Measurements from ENCODE around the gene DENND5A.

The DENND5A gene

GRCh38 chr11:9130297-9130696 lies 134.9 kb downstream of the DENND5A start:
- TF ChIP-seq, protein P1, sequence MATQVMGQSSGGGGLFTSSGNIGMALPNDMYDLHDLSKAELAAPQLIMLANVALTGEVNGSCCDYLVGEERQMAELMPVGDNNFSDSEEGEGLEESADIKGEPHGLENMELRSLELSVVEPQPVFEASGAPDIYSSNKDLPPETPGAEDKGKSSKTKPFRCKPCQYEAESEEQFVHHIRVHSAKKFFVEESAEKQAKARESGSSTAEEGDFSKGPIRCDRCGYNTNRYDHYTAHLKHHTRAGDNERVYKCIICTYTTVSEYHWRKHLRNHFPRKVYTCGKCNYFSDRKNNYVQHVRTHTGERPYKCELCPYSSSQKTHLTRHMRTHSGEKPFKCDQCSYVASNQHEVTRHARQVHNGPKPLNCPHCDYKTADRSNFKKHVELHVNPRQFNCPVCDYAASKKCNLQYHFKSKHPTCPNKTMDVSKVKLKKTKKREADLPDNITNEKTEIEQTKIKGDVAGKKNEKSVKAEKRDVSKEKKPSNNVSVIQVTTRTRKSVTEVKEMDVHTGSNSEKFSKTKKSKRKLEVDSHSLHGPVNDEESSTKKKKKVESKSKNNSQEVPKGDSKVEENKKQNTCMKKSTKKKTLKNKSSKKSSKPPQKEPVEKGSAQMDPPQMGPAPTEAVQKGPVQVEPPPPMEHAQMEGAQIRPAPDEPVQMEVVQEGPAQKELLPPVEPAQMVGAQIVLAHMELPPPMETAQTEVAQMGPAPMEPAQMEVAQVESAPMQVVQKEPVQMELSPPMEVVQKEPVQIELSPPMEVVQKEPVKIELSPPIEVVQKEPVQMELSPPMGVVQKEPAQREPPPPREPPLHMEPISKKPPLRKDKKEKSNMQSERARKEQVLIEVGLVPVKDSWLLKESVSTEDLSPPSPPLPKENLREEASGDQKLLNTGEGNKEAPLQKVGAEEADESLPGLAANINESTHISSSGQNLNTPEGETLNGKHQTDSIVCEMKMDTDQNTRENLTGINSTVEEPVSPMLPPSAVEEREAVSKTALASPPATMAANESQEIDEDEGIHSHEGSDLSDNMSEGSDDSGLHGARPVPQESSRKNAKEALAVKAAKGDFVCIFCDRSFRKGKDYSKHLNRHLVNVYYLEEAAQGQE (IDR thresholded peaks at IDR 0.05; ENCODE audit: insufficient read depth in 1 of 2, low read depth in 2 of 2, low read length in 2 of 2), result no peak
- TF ChIP-seq SIN3A (IDR thresholded peaks at IDR 0.05; ENCODE audit: borderline replicate concordance, insufficient read depth, low read length) (no peak), FOXP2 (optimal IDR thresholded peaks at IDR 0.05; ENCODE audit: borderline replicate concordance, extremely low read depth, extremely low read length, insufficient read depth) (no peak), TAF1 (IDR thresholded peaks at IDR 0.05; ENCODE audit: borderline replicate concordance, insufficient read depth, low read length) (no peak), POLR2AphosphoS5 (IDR thresholded peaks at IDR 0.05; ENCODE audit: low read depth, low read length) (no peak)

DNA sequence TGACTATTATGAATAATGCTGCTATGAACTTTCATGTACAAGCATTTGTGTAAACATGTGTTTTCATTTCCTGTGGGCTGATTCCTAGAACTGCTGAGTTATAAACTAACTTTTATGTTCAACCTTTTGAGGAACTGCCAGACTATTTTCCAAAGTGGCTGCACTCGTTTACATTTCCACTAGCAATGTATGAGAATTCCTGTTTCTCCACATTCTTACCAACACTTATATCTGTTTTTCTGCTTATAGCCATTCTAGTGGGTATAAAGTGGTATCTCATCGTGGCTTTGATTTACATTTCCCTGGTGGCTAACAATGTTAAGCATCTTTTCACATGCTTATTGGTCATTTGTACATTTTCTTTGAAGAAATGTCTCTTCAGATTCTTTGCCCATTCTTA lies 138.5 kb downstream of the DENND5A start:
- TF ChIP-seq SIN3A (IDR thresholded peaks at IDR 0.05; ENCODE audit: borderline replicate concordance, insufficient read depth, low read length) (no peak), FOXP2 (optimal IDR thresholded peaks at IDR 0.05; ENCODE audit: borderline replicate concordance, extremely low read depth, extremely low read length, insufficient read depth) (no peak), POLR2AphosphoS5 (IDR thresholded peaks at IDR 0.05; ENCODE audit: low read depth, low read length) (no peak), TAF1 (IDR thresholded peaks at IDR 0.05; ENCODE audit: borderline replicate concordance, insufficient read depth, low read length) (no peak)
- TF ChIP-seq, protein P1 (IDR thresholded peaks at IDR 0.05; ENCODE audit: insufficient read depth in 1 of 2, low read depth in 2 of 2, low read length in 2 of 2), result no peak

DNA sequence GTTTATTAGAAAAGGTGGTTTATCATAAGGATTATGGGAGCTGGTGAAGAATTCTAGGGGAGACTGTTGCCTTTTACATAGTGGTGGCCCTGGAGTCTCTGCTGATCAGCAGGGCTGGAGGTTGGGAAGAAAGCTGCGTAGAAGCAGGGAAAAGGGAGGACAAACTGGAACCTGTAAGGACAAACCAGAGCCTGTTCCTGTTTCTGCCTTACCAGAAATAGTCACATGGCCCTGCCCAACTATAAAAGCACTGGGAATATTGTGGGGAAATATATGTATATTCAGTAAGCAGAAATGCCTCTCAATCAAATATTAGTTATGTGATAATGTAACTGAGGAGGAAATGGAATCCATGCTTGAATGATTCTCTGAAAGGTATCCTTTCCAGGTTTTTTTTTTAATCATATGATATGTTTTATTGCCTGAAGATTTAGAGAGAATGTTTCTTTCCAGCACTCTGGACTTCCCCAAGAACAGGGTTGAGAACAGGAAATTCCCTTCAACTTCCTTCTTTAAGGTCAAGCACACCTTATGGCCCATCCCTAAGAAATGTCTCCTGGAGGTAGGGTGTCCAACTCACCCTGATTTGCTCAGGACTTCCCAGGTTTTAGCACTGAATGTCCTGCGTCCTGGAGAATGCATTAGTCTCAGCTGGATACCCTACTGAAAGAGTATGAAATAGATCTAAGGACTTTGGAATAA lies 139.8 kb downstream of the DENND5A start:
- TF ChIP-seq POLR2AphosphoS5 (IDR thresholded peaks at IDR 0.05; ENCODE audit: low read depth, low read length) (no peak), SIN3A (IDR thresholded peaks at IDR 0.05; ENCODE audit: borderline replicate concordance, insufficient read depth, low read length) (no peak), FOXP2 (optimal IDR thresholded peaks at IDR 0.05; ENCODE audit: borderline replicate concordance, extremely low read depth, extremely low read length, insufficient read depth) (no peak), TAF1 (IDR thresholded peaks at IDR 0.05; ENCODE audit: borderline replicate concordance, insufficient read depth, low read length) (no peak)
- TF ChIP-seq, protein P1 (IDR thresholded peaks at IDR 0.05; ENCODE audit: insufficient read depth in 1 of 2, low read depth in 2 of 2, low read length in 2 of 2), result no peak

DNA sequence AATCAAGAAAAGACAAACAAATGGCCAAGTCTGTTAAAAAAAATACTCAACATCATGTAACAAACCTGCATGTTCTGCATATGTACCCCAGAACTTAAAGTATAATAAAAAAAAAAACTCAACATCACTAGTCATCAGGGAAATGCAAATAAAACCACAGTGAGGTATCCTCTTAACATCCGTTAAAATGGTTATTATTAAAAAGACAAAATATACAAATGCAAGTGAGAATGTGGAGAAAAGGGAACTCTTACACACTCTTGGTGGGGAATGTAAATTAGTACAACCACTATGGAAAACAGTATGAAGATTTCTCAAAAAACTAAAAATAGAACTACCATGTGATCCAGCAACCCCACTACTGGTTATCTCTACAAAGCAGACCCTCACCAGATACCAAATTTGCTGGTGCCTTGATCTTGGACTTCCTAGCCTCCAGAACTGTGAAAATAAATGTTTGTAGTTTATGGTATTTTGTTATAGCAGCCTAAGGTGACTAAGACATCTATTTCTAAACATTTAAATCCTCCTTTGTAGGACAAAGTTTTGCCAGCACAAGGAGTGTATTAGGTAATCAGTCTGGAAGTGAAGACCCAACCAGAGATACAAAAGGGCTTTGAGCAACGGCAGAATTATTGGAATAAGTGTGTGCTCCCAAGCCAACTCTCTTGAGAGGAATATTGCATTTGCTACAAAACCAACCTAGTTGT lies 141.4 kb downstream of the DENND5A start:
- TF ChIP-seq, protein P1 (IDR thresholded peaks at IDR 0.05; ENCODE audit: insufficient read depth in 1 of 2, low read depth in 2 of 2, low read length in 2 of 2), result no peak
- TF ChIP-seq FOXP2 (optimal IDR thresholded peaks at IDR 0.05; ENCODE audit: borderline replicate concordance, extremely low read depth, extremely low read length, insufficient read depth), result no peak
- TF ChIP-seq SIN3A (IDR thresholded peaks at IDR 0.05; ENCODE audit: borderline replicate concordance, insufficient read depth, low read length), result no peak
- no peak for TF ChIP-seq TAF1 (IDR thresholded peaks at IDR 0.05; ENCODE audit: borderline replicate concordance, insufficient read depth, low read length)
- TF ChIP-seq POLR2AphosphoS5 (IDR thresholded peaks at IDR 0.05; ENCODE audit: low read depth, low read length), result no peak

Data from PFSK-1 (cell line).